ENCODE measurements around the gene PCNX2. TPM values are rescaled to one million over a fixed set of nuclear protein-coding genes. Genes with fewer than 3 reads are reported as not detected.

PCNX2 gene, protein sequence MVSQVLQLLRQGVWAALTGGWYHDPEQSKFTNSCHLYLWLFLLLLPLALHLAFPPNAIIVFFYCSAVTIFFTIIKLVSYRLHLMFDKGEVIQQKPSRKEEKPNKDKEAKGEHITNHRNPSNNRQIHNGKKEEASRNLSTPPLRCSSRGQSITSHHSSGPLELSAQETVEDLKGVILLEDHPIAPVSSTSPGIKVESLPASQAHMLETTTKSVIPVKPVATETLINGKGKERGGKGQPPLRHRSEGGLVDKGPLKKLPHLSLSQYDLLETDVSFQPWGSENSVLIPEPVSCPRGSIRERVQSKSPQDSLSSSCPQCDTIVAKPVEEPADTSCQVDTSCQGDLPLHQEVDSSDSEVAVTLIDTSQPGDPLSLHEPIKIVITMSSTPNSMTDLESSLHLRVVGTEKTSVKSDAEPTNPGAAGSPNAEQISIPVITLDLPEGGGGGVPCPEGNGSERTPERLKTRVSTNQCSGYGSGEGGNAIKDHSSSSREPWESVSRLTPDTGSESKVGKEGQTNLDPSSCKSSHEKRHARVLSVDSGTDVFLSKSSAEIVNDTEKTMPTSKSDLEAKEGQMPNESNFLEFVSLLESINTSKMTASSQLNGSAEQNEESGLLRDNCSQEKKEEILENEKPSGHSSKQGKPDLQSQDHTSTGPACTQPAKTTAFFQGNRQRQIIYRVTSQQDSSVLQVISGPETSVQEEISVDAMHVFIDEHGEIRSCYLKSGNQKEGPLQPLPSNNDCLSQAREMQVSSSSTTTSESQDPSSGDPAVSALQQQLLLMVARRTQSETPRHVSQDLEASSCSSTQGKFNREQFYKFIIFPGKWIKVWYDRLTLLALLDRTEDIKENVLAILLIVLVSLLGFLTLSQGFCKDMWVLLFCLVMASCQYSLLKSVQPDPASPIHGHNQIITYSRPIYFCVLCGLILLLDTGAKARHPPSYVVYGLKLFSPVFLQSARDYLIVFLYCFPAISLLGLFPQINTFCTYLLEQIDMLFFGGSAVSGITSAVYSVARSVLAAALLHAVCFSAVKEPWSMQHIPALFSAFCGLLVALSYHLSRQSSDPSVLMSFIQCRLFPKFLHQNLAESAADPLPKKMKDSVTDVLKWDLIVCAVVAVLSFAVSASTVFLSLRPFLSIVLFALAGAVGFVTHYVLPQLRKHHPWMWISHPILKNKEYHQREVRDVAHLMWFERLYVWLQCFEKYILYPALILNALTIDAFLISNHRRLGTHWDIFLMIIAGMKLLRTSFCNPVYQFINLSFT (N-terminal part only)
- 34.4 and 37.8 TPM in 2 replicates for total RNA-seq
- polyA plus RNA-seq, result 13.0 and 17.6 TPM in 2 replicates
- polyA plus RNA-seq (2012), result 7.5 and 12.5 TPM in 2 replicates
- polyA minus RNA-seq (ENCODE audit: low replicate concordance), result 90.3 and 142 TPM in 2 replicates

DNA sequence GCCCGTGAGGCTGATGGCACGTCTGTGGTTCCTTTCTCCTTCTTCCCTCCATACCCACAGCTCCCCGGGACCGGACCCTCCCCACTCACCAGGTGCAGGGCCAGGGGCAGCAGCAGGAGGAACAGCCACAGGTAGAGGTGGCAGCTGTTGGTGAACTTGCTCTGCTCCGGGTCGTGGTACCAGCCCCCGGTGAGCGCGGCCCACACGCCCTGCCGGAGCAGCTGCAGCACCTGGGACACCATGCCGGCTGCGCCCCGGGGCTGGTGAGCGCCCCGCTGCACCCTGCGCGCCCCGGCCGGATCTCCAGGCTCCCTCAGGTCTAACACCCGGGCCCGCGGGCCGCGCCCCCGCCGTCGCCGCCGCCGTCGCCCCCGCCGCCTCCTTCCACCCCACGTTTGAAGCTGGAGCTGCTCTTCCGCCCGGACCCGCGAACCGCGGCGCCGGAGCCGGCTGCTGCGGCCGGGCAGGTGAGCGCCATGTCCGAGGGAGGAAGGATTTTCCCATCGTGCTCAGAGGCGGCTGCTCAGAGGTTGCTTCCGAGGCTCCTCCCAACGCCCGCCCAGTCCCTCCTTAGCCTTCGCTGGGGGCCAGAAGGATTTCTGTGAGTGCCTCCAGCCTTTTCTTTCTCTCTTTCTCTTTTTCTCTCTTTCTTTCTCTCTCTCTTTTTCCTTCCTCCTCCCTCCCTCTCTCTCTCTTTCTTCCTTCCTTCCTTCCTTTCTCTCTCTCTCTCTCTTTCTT is at the start of gene PCNX2:
Gene PCNX2 (minus strand): TSS at position 489 of the 738 bp plus-strand sequence. CDS start 247 bp downstream, at position 242.
- Histone ChIP-seq H3K9ac (ENCODE audit: insufficient read depth, low read length) (peak within 1 kb of the TSS; percentile 29), H3K4me3 (replicated peaks in 1 of 4; ENCODE audit: control extremely low read depth in 1 of 4, insufficient read depth in 1 of 4, low read depth in 3 of 4, low read length in 4 of 4) (peak within 1 kb of the TSS; percentile 65 to 94 (median 88)), H3K4me2 (ENCODE audit: extremely low read depth, insufficient read depth, low read length) (peak within 1 kb of the TSS; percentile 78), H3K4me1 (ENCODE audit: control insufficient read depth, extremely low read depth, insufficient read depth, low read length) (peaks cover 2% of the 10 kb centered on the region), H4K20me1 (ENCODE audit: control insufficient read depth, extremely low read depth, insufficient read depth, low read length) (no peaks in the 10 kb centered on the region), H3K27me3 (ENCODE audit: control insufficient read depth, insufficient read depth, low read length) (no peaks in the 10 kb centered on the region), H3K9me3 (ENCODE audit: control insufficient read depth, insufficient read depth, low read depth, low read length) (no peaks in the 10 kb centered on the region), H3K27ac (ENCODE audit: insufficient read depth, low read length) (peak within 1 kb of the TSS; percentile 60), H3K36me3 (ENCODE audit: control insufficient read depth, insufficient read depth, low read length) (no peaks in the 10 kb centered on the region), H3K79me2 (ENCODE audit: control insufficient read depth, insufficient read depth, low read length) (peaks cover 16% of the 10 kb centered on the region), H2AFZ (ENCODE audit: low read length) (peak within 1 kb of the TSS; percentile 86)
- DNase-seq (ENCODE audit: low read depth in 2 of 2), result peak; percentile 43 to 64
- TF ChIP-seq, protein P1, sequence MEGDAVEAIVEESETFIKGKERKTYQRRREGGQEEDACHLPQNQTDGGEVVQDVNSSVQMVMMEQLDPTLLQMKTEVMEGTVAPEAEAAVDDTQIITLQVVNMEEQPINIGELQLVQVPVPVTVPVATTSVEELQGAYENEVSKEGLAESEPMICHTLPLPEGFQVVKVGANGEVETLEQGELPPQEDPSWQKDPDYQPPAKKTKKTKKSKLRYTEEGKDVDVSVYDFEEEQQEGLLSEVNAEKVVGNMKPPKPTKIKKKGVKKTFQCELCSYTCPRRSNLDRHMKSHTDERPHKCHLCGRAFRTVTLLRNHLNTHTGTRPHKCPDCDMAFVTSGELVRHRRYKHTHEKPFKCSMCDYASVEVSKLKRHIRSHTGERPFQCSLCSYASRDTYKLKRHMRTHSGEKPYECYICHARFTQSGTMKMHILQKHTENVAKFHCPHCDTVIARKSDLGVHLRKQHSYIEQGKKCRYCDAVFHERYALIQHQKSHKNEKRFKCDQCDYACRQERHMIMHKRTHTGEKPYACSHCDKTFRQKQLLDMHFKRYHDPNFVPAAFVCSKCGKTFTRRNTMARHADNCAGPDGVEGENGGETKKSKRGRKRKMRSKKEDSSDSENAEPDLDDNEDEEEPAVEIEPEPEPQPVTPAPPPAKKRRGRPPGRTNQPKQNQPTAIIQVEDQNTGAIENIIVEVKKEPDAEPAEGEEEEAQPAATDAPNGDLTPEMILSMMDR (conservative IDR thresholded peaks at IDR 0.05 in 1 of 2, IDR thresholded peaks at IDR 0.05 in 1 of 2; ENCODE audit: low read depth in 1 of 2, low read length in 2 of 2), result no peak
- TF ChIP-seq EZH2 (IDR thresholded peaks at IDR 0.05; ENCODE audit: low read length, missing control alignments), result no peak

DNA sequence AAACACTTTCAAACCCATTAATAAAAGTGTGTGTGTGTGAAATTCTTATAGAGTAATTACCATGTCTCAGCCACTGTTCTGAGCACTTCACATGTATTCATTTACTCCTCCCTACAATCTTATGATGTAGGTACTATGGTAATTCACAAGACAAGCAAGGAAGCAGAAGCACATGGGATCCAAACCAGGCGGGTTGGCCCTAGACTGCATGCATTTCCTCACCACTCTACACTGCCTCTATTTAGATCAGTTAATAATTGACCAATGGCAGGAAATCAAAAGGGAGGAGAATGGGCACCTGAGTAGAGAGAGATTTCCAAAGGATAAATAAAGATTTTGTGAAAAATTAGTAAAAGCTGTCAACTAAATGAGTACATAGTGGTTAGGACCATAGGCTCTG is 47.7 kb upstream of the PCNX2 start:
- Histone ChIP-seq H3K79me2 (ENCODE audit: control insufficient read depth, insufficient read depth, low read length) (no peaks in the 10 kb centered on the region), H3K27me3 (ENCODE audit: control insufficient read depth, insufficient read depth, low read length) (no peaks in the 10 kb centered on the region), H3K4me2 (ENCODE audit: extremely low read depth, insufficient read depth, low read length) (no peak overlapping the region), H3K9ac (ENCODE audit: insufficient read depth, low read length) (no peak overlapping the region), H4K20me1 (ENCODE audit: control insufficient read depth, extremely low read depth, insufficient read depth, low read length) (no peaks in the 10 kb centered on the region), H3K4me3 (replicated peaks in 1 of 4; ENCODE audit: control extremely low read depth in 1 of 4, insufficient read depth in 1 of 4, low read depth in 3 of 4, low read length in 4 of 4) (no peak overlapping the region), H3K4me1 (ENCODE audit: control insufficient read depth, extremely low read depth, insufficient read depth, low read length) (no peaks in the 10 kb centered on the region), H2AFZ (ENCODE audit: low read length) (no peak overlapping the region), H3K9me3 (ENCODE audit: control insufficient read depth, insufficient read depth, low read depth, low read length) (no peaks in the 10 kb centered on the region), H3K27ac (ENCODE audit: insufficient read depth, low read length) (no peak overlapping the region), H3K36me3 (ENCODE audit: control insufficient read depth, insufficient read depth, low read length) (no peaks in the 10 kb centered on the region)
- TF ChIP-seq EZH2 (IDR thresholded peaks at IDR 0.05; ENCODE audit: low read length, missing control alignments), result no peak
- TF ChIP-seq, protein P1 (conservative IDR thresholded peaks at IDR 0.05 in 1 of 2, IDR thresholded peaks at IDR 0.05 in 1 of 2; ENCODE audit: low read depth in 1 of 2, low read length in 2 of 2), result no peak
- DNase-seq (ENCODE audit: low read depth in 2 of 2), result no peak
